ENCODE measurements around the gene ADGRL3. TPM values are rescaled to one million over a fixed set of nuclear protein-coding genes. Genes with fewer than 3 reads are reported as not detected.

The ADGRL3 gene
- total RNA-seq, 1 experiment from 2014 or later, result 1.8 TPM

DNA sequence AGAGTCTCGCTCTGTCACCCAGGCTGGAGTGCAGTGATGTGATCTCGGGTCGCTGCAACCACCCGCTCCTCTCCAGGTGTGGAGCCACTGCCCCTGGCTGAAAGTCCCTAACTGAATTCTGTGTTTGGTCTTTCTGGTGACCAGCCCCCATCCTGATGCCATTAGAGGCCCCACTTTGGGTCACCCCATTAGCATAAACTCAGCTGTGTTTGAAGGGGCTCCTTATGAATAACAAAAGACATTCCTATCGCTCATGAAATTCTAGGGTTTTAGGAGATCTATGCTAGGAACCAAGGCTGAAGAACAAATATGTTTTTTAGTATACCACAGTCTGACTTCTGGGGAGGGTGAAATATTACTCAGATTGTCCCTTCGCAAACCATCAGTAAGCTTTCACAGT is 652.9 kb downstream of the ADGRL3 start:
- no peak for DNase-seq (ENCODE audit: extremely low read depth, low read depth)

DNA sequence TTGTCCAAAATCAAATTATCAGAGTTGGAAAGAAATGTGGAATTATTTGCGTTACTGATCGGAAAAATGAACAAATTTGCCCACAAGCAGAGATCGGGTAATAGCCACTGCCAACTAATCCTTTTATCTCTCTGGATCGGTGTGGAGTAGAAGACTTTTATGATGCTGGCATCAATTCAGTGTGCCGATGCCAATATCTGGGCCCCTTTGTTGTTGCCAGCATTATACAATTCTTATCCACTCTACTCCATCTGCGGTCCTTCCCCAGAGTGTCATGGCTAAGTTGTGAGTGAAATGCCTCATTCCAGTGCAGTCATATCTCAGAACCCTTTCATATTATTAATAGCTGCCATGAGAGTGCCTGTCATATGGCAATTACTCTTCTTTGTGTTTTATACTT is 660.2 kb downstream of the ADGRL3 start:
- DNase-seq (ENCODE audit: extremely low read depth, low read depth), result no peak

DNA sequence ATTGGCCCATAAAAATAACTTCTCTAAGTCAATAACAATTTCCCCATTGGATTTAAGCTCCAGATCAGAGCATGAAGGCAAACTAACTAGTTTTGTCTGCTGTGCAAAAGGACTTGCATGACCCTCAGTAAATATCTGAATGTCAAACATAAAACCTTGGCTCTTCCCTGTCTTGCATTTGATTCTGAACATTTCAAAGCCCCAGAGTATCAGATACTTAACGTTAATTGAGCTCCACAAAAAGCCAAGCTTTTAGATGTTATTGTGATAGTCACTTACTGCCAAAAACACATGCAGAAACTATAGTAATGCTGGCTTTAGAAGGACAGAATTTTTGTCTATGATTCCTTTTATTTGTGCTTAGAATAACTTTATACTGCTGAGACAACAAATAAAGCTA is 664.2 kb downstream of the ADGRL3 start:
- no peak for DNase-seq (ENCODE audit: extremely low read depth, low read depth)

DNA sequence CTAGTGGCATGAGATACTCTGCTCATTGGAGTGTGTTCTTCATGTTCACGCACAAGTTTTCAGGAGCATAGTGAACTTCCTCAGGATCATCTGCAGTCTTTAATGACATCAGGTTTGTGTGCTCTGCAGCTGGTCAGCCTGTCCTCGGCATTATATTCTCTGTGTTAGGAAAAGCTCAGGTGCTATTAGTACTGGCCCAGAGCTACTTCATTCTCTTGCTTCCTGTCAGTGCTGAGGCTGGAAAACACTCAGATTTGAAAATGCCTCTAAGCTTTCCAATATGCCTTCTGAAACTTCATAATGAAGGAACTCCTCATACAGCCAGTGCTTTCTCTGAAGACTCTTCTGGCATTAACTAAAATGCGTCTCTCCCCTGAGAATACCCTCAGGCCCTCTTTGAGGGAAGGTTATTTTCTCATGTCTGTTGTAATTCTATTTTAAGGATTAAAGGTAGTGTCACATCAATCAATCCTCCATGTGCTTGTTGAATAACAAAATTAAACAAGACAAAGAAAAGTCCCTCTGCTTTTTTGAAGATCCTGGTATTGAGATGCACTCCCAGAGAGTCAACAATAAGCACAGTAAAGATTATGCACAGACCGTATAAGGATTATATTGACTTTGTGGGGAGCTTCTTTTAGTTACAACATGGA is 666.4 kb downstream of the ADGRL3 start:
- DNase-seq (ENCODE audit: extremely low read depth, low read depth), result no peak

DNA sequence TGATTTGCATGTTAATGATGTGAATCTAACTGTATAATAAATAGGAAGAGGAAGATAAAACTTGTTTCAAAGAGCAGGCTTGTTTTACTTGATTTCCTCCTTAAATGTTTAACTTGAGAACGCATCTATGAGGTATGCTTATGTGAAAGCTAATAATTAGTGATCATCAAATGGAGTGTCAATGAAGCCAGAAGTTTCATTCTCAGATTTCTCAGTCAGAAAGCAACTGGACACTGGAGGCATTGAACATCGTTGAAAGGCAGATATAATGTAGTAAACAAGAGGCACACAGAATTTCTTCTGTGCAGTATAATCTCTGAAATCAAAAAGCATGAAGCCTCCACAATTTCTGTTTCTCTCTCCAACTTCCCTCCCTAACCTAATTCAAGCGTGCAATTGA is 672.9 kb downstream of the ADGRL3 start:
- no peak for DNase-seq (ENCODE audit: extremely low read depth, low read depth)

DNA sequence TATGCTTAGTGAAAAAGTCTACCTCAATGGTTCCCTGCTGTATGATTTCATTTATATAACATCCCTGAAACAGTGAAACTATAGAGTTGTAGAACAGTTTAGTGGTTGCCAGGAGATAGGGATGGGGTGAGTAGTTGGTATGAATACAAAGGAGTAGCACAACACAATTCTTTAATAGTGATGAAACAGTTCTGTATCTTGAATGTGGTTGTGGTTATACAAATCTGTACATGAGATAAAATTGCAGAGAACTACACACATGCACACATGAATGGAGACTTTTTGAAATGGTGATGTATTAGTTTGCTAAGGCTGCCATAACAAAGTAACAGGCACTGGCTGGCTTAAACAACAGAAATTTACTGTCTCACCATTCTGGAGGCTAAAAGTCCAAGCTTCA is 677.1 kb downstream of the ADGRL3 start:
- DNase-seq (ENCODE audit: extremely low read depth, low read depth), result no peak

DNA sequence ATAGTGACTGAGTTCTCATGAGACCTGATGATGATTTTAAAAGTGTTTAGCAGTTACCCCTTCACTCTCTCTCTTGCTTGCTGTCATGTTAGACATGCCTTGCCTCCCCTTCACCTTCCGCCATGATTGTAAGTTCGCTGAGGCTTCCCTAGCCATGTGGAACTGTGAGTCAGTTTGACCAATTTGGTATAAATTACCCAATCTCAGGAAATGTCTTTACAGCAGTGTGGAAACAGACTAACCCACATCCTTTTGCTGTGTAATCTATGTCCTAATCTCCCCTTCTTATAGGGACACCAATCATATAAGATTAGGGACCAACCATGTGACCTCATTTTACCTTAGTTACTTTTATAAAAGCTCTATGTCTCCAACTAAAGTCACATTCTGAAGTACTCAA is 677.8 kb downstream of the ADGRL3 start:
- DNase-seq (ENCODE audit: extremely low read depth, low read depth), result no peak

DNA sequence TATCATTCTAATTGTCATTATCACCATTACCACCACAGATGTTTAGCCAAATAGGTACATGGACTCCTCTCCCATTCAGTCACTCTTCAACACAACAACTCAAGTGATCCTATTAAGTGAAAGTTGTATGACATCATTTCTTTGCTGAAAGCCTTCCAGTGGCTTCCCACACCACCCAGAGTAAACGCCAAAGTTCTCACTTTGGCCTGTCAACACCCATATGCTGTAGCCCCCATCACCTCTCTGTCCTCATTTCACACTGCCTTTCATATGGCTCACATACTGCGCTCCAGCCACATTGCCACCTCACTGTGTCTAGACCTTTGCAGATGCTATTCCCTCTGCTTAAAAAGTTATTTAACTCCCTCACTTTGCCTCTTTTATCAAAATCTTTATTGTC is 682.3 kb downstream of the ADGRL3 start:
- no peak for DNase-seq (ENCODE audit: extremely low read depth, low read depth)

DNA sequence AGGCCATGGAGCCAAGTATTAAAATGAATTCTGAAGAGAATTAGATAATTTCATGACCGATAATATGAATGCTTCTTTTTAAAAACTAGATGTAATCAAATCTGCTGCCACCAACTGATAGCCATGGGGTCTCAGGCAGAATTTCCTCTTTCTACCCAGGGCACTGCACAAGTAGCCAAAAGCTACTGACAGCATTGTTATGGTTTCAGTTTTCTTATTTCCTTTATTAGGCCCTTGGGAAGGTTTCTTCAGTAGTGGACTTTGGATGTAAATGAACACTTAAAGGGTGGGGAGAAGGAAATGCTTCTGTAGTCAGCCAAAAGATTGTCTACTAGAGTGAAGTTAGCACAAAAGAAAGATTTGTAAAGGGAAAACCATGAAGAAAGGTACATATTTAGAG is 686.0 kb downstream of the ADGRL3 start:
- no peak for DNase-seq (ENCODE audit: extremely low read depth, low read depth)

DNA sequence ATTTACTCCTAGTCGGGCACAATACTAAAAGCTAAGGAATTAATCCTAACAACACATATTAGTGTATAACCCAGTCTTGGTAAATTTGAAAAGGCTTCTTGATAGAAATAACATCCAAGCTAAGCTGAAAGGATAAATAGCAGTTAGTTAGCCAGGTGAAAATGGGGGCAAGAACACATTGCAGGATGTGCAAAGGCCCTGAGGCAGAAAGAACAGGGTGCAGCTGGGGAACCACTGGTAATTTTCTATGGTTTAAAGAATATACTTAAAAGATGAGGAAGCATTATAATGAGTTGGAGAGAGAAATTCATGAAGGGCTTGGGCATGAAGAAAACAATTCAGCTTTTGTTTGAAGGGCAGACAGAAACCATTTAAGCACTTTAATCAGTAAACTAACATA is 689.0 kb downstream of the ADGRL3 start:
- DNase-seq (ENCODE audit: extremely low read depth, low read depth), result no peak

DNA sequence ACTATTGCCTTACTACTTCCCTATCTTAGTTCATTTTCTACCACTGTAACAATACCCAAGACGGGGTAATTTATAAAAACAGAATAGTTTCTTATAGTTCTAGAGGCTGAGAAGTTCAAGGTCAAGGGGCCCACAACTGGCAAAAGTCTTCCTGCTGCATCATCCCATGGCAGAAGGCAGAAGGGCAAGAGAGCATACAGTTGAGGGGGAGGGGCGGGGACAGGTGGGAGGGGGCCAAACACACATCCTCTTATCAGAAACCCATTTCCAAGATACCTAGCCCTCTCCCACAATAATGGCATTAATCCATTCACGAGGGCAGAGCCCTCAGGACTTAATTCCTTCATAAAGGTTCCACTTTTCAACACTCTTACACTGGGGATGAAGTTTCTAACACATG is 690.2 kb downstream of the ADGRL3 start:
- no peak for DNase-seq (ENCODE audit: extremely low read depth, low read depth)

DNA sequence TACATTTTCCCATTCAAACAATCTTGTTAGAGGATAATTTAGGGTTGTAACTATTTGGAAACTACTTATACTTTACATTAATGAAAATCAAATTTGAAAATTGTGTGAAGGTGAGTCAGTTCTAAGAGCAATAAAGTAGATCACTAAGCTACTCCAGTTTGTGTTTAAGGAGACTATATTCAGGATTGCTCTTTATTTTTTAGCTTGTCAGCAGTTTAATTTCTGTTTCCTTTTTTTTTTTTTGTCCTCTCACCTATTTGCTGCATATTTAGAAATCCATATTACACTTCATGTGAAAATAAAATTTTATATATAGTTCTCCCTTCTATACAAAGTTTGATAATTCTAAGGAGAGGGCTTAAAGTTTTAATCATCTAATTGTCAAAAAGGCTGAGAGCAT is 691.8 kb downstream of the ADGRL3 start:
- no peak for DNase-seq (ENCODE audit: extremely low read depth, low read depth)

DNA sequence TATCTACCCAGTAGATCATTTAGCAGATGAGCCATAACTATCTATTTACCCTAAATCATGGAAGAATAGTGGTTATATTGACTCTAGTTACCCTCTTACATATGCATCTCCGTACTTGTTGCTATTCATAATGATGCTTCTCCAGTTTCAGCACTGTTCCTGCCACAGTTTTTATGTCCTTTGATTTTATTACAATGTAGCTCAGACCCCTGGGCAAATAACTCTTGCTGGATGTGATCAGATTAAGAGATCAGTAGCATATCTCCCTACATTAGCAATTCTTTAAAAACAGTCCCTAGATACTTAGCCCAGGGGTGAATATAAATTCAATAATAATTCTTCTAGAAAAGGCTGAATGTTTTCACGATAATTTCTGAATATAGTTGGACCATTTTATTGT is 696.5 kb downstream of the ADGRL3 start:
- no peak for DNase-seq (ENCODE audit: extremely low read depth, low read depth)

DNA sequence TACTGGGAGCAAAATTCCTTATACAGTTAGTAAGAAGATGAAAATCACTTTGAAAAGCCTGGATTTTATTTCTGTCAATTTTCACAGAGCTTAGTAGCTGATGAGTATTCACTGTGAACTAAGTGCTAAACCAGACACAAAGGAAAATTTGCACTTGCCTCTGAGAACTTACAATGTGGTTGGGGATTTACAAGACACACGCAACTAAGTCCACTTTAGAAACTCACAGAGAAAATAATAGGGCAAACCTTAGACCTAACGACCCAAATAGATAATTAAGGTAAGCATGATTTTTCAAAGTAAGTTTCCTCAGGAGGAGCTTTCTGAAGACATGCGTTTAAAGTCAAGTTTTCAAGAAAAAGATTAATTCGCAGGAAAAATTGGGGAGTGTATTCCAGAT is 708.9 kb downstream of the ADGRL3 start:
- no peak for DNase-seq (ENCODE audit: extremely low read depth, low read depth)

DNA sequence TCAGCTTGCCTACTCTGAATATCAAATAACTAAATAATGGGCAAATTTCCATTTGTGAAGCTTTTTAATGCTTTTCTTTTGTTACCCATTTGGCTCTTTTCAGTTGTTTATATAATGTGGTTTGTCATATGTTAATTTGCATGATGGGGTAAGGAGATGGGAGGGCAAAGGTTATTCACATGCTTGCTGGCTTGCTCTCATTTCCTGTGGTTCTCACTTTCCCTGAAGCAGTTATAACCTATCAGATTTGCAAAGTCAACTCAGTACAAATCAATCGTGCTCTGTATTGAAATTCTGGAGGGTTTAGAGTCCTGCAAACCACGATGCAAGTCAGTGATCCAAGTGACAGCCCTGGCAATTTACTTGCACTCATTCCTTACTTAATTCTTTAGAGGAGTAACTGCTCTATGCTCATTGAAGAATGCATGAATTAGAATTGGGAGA is 711.2 kb downstream of the ADGRL3 start:
- DNase-seq (ENCODE audit: extremely low read depth, low read depth), result no peak

DNA sequence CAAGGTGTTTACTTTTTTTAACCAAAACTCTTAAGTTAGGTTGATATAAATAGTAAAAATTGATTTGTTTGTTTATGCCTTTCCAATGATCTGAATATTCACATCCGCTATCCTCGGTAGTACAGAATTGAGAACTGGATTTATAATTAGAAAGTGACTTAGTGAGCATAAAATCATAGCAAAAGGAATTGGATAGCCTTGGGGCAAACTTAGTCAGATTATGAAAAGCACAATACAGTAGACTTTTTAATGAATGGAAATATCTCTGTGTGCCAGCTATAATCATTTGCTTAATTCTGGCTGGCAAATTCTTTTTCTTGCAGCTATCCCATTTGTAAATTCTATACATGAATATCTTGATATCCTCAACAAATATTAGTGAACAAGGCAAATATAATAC is 713.5 kb downstream of the ADGRL3 start:
- DNase-seq (ENCODE audit: extremely low read depth, low read depth), result no peak

DNA sequence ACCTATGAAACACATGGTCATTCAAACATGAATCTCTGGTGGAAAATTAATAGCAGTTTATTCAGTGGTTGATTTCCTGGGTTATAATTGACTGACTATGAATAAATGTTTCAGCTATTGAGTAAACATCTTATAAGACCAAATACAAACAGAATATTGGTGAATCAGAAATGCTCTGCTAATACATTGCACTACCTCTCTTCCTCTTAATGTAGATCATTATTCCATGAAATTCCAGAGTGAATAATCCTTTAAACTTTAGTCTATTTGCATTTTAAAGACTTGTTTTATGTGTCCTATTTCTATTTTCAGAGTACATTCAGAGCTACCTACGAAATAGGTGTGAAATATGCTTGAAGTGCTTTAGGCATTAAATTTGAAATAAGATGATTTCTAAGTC is 715.4 kb downstream of the ADGRL3 start:
- no peak for DNase-seq (ENCODE audit: extremely low read depth, low read depth)

DNA sequence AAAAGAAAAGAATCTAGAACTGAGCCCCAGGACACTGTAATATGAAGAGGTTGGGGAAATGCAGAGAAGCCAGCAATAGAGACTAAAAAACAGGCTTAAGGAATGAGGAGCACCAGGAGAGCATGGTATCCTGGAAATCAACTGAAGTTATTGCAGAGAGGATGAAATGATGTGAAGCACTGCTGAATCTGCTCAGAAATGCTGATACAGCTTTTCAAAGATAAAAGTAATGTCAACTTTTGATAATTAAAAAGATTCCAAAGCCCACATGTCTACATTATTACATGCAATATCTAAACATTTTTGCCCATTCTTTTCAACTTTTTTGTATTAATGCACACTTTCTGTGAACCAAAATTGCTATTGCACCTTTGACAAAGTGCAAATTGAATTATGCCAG is 718.4 kb downstream of the ADGRL3 start:
- DNase-seq (ENCODE audit: extremely low read depth, low read depth), result no peak

DNA sequence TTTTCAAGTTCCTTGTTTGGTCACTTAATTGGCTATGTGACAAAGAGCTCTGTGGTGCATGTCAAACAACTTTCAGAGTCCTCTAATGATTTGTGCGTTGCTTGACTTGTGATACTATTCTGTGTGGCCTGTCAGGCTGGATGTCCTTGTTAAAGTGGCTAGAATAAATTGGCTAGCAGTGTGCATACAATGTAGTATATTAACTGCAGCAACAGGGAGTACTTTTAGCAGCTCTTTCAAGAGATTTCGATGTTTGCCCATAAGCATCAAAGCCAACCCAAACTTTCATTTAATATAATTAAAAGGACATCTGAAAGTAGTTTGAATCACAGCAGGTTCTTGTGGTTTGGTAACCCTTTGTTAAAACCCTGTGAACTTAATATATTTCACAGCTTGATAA is 718.9 kb downstream of the ADGRL3 start:
- no peak for DNase-seq (ENCODE audit: extremely low read depth, low read depth)

DNA sequence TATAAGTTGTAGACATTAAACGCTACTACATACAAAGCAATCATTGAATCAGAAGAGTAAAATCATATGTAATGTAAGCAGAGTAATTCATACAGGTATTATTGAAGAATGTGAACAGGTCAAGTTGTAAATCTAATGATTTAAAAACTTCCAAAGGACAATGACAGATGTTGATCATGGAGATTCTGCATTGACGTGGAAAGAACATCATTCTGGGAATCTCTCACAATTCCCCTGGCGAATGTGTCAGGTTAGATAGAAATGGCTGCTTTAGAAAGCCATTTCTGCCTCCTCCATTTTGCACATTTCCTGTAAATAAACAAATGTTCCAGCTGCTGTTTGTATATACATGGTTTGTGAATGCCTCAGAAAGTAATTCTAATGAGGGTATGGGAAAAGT is 719.4 kb downstream of the ADGRL3 start:
- no peak for DNase-seq (ENCODE audit: extremely low read depth, low read depth)

DNA sequence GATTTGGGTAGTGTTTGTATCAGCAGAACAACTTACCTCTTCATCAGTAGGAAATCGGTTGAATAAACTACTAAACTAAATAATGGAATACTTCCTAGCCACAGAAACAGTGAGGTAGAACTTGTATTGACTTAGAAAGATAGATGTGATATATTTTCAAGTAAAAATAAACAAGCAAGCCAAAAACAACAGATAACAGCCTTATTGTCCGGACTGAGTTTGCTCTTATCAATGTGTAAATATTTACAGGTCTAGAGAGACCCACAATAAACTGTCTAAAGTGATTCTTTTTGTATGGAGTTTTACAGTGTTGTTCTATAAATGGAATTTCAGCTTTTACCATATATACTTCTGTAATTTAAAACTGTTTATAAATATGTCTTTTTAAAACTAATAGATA is 721.8 kb downstream of the ADGRL3 start:
- no peak for DNase-seq (ENCODE audit: extremely low read depth, low read depth)

DNA sequence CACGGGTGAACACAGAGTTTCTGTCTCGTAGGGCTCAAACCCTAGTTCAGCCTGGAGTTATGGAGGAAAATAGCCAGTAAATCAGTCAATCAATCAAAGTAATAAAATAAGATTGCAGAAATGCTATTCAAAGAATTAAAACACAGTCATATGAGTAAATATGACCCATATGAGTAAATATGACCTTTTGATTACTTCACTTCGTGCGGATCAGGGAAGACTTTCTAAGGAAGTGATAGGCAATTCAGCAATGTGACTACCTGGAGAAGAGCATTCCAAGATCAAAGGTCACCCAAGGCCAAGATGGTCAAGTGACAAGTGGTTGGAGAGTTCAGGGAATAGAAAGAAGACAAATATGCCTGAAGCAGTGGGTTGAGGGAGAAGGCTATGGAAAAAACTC is 722.6 kb downstream of the ADGRL3 start:
- DNase-seq (ENCODE audit: extremely low read depth, low read depth), result no peak

DNA sequence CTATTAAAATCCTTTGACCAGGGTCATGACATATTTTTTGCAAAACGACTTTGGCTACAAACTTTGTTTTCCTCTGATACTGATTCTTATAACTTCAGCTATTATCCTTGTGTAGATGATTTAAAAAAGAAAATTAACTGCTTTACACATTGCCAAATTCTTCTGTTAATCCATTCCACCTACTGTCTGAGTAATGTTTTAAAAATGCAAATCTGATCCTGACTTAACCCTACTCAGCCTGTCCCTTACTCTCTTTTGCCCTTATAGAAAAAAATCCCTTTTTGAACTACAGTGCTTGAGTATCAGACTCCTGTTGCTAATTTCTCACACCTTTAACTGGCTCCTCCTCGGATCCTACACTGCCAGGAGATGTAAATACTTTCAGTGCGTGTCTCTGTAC is 723.1 kb downstream of the ADGRL3 start:
- DNase-seq (ENCODE audit: extremely low read depth, low read depth), result no peak
